TTC549 (cell line): ENCODE measurements around the gene PGAP1.

ENCODE experiments used
- FAIRE-seq: peaks from 2 replicates; lab custom pipeline; 2012; peaks lifted over from hg19 to GRCh38; lab: Jason Lieb, UNC

Gene PGAP1

DNA sequence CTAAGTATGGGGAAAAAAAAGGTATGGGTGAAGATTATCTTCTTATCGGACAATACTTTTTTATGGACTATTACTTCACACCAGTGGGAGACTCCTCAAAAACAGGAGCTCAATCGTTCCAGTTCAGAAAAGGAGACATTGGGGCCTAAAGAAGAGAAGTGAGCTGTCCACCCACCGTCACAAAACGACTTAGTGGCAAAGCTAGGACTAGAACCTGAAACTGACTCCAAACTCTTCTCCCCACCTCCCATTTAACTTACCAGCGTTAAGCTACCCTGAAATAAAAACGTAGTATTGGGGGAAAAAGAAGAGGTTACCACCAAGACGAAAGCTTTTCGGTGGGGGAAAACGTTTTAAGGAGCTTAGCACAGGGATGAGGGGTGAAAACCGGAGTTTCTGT lies 127.5 kb downstream of the PGAP1 start:
- no peak for FAIRE-seq

DNA sequence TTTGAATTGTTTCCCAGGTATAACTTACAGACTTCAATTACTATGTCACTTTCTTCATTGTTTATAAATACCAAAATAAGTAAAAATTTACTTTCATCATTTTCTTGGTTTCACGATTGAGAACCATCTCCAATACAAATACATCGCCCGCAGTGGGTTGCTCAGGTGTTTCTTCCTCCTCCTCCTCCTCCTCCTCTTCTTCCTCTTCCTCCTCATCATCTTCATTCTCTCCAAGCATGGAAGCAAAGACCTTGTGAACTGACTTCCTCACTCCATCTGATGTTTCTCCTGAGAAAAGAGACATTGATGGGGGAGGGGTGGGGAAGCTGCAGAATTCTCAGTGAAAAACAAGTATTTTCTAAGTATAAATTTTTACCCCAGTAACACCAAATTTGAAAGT lies 133.6 kb downstream of the PGAP1 start:
- FAIRE-seq: no peak

DNA sequence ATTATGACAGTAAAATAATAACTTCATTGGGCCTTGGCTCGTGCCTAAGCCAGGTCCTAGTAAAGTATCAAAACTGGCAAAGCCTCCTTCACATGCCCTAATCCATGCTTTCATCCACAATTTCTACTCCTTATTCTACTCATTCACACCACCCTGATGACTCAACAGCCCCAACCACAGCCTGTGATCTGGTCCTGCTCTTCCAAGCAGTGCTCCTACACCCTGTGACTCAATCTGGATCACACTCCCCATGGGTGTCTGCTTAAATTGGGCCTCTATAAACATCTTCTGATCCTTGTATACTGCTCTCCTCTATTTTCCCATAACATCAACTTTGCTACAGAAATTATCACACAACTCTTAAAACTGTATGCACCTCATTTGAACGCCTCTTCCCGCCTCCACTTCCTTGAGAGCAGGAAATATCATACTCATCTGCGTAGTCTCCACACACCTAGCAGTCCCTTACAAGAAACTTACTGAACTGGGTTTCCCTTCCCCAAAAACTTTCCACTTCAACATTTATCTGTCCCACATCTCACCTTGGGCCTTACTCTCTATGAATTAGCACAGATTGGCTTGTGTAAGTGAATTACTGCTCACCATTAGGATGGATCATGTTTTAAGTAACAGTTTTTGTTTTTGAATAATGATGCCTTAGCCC lies 142.9 kb downstream of the PGAP1 start:
- no peak for FAIRE-seq
